GM12878 (cell line): Measurements from ENCODE around the gene CBLN3. TPM values are rescaled to one million over a fixed set of nuclear protein-coding genes. Genes with fewer than 3 reads are reported as not detected.
"Not testable (repeated sequence)": the region's sequence is repeated elsewhere in the genome, so short reads cannot be mapped to it uniquely, and the experiment has no call there.

Experiments used
- ATAC-seq: fragments of 200-7000 bp; cut with Tn5 transposase; 3 replicates; pipeline ENCODE4 v1.9.1; 2020; ENCODE audit warnings: mild to moderate bottlenecking, moderate library complexity
- BruUV-seq: library from RNA; stranded (reverse); fragments of 400-500 nt; replicated peaks from 2 replicates; lab custom pipeline; 2021; lab: Mats Ljungman, UMichigan
- CTCF ChIA-PET: fragments of 300-600 bp; sonication (Branson Sonifier 250); formaldehyde crosslinking; extraction: SDS; loops from one replicate; lab custom pipeline; 2021; ENCODE audit warnings: inconsistent platforms; lab: Yijun Ruan, JAX
- POLR2A ChIA-PET: fragments of 350-600 bp; formaldehyde crosslinking; extraction: SDS; loops from one replicate; lab custom pipeline; 2021; ENCODE audit warnings: inconsistent platforms; lab: Charles Lee
- RAD21 ChIA-PET: fragments of 300-600 bp; sonication (Branson Sonifier 250); formaldehyde crosslinking; loops from one replicate; lab custom pipeline; 2023; ENCODE audit warnings: antibody characterized with exemption; ENCODE audit not compliant: unreplicated experiment; lab: Charles Lee
- SMC1A ChIA-PET: fragments of 300-600 bp; sonication (Branson Sonifier 250); formaldehyde crosslinking; loops from one replicate; lab custom pipeline; 2023; ENCODE audit not compliant: unreplicated experiment, uncharacterized antibody; lab: Charles Lee
- DNase-seq: peaks from one replicate; pipeline ENCODE4 v3.0.0-alpha.2; 2011; ENCODE audit warnings: low read depth, low spot score
- FAIRE-seq: peaks from 3 replicates; lab custom pipeline; 2011; peaks lifted over from hg19 to GRCh38; lab: Jason Lieb, UNC
- H2AFZ ChIP-seq: 2 replicates; pipeline ENCODE4 v1.6.0; 2011; ENCODE audit warnings: low read depth, low read length, control low read depth; ENCODE audit not compliant: control insufficient read depth
- H3K27ac ChIP-seq: 2 replicates; pipeline ENCODE4 v1.5.1; 2011; ENCODE audit warnings: control low read depth; ENCODE audit not compliant: control insufficient read depth, insufficient read depth
- H3K27me3 ChIP-seq, 2 experiments: replicated peaks in 1 of 2; 2 replicates each; pipeline versions ENCODE4 v1.6.0 to v1.6.1; 2011; ENCODE audit warnings: low read length in 1 of 2; ENCODE audit not compliant: control insufficient read depth in 2 of 2, insufficient read depth in 2 of 2
- H3K36me3 ChIP-seq, 2 experiments: 2 replicates each; pipeline ENCODE4 v1.5.1; 2011; ENCODE audit warnings: low read length in 1 of 2; ENCODE audit not compliant: control insufficient read depth in 2 of 2, insufficient read depth in 2 of 2
- H3K4me1 ChIP-seq: 2 replicates; pipeline ENCODE4 v1.6.1; 2011; ENCODE audit warnings: mild to moderate bottlenecking, low read length, moderate library complexity, mixed read lengths; ENCODE audit not compliant: control insufficient read depth, insufficient read depth
- H3K4me2 ChIP-seq: 2 replicates; pipeline ENCODE4 v1.6.0; 2011; ENCODE audit warnings: control low read depth; ENCODE audit not compliant: control insufficient read depth, insufficient read depth
- H3K4me3 ChIP-seq: fragments of 200-600 bp; sonication (generic); 2 replicates; pipeline ENCODE4 v1.5.1; 2016
- H3K79me2 ChIP-seq: 2 replicates; pipeline ENCODE4 v1.6.0; 2011; ENCODE audit warnings: low read length; ENCODE audit not compliant: control insufficient read depth, insufficient read depth
- H3K9ac ChIP-seq: 2 replicates; pipeline ENCODE4 v1.8.0; 2011; ENCODE audit warnings: low read length, control low read depth, mixed read lengths; ENCODE audit not compliant: control insufficient read depth, insufficient read depth
- H3K9me3 ChIP-seq: replicated peaks from 3 replicates; pipeline ENCODE4 v1.5.1; 2011; ENCODE audit warnings: mild to moderate bottlenecking, low read length; ENCODE audit not compliant: control insufficient read depth, insufficient read depth
- H4K20me1 ChIP-seq: 2 replicates; pipeline ENCODE4 v1.6.0; 2011; ENCODE audit not compliant: control insufficient read depth, insufficient read depth
- CHD1 ChIP-seq: IDR thresholded peaks from 2 replicates; pipeline ENCODE4 v1.6.1; 2012; ENCODE audit warnings: low read depth, low read length, improper control_type of control experiment
- E2F8 ChIP-seq: fragments of 450-650 bp; IDR thresholded peaks from 2 replicates; pipeline ENCODE4 v1.6.1; 2018; ENCODE audit warnings: mild to moderate bottlenecking, low read depth, moderate library complexity; ENCODE audit not compliant: partially characterized antibody
- HSF1 ChIP-seq: fragments of 150-350 bp; IDR thresholded peaks from 2 replicates; pipeline ENCODE4 v1.6.1; 2014; ENCODE audit warnings: mild to moderate bottlenecking, low read depth, low read length
- NFIC ChIP-seq: IDR thresholded peaks from 2 replicates; pipeline ENCODE4 v1.6.1; 2012; ENCODE audit warnings: low read depth, mild to moderate bottlenecking, inconsistent platforms, low read length, moderate library complexity
- SPI1 ChIP-seq: IDR thresholded peaks from 2 replicates; pipeline ENCODE4 v1.6.1; 2011; ENCODE audit warnings: low read depth, mild to moderate bottlenecking, low read length, moderate library complexity, borderline replicate concordance; ENCODE audit not compliant: insufficient read depth
- SREBF1 ChIP-seq: IDR thresholded peaks from 2 replicates; pipeline ENCODE4 v1.6.1; 2012; ENCODE audit warnings: mild to moderate bottlenecking, low read length
- WGBS: methylation state at CpG from one replicate; pipeline ENCODE4 v1.1.6; 2016; ENCODE audit warnings: low lambda C conversion rate; ENCODE audit not compliant: insufficient replicate concordance, insufficient coverage; ENCODE audit errors: missing lambda C conversion rate; 5-methylcytosine and 5-hydroxymethylcytosine counted together
- in situ Hi-C: fragments of 300-500 bp; cut with MboI; formaldehyde crosslinking; loops from 9 replicates; pipeline ENCODE4 v1.14.3; 2018; ENCODE audit warnings: mixed read lengths
- intact Hi-C: fragments of 100-400 bp; cut with micrococcal nuclease; formaldehyde crosslinking; loops from one replicate; pipeline ENCODE4 v1.14.2; 2022; ENCODE audit not compliant: unreplicated experiment
- polyA plus RNA-seq, 11 experiments: library from polyadenylated mRNA; depleted of rRNA in 4 of 11; unstranded in 6 of 11; stranded (reverse) in 5 of 11; fragments of >200 nt; fragmentation: Nextera tagmentation in 4 of 11; fragmentation: Illumina TruSeq in 1 of 11; extraction: Ambion mirVana in 4 of 11; extraction: Trizol in 1 of 11; gene quantifications; 1 replicate in 1 of 11; 2 replicates in 10 of 11; pipeline versions ENCODE4 v1.2.1 to v1.2.3, GENCODE V29; 2011 to 2016; ENCODE audit warnings: inconsistent platforms in 2 of 11, missing spikeins in 2 of 11, low read depth in 1 of 11
- total RNA-seq, 4 experiments: library from RNA; depleted of rRNA in 3 of 4; stranded (reverse); fragments of >200 nt in 3 of 4; fragmentation: Illumina TruSeq in 1 of 4; extraction: Trizol in 1 of 4; gene quantifications; 2 replicates each; pipeline versions ENCODE4 v1.2.1 to v1.2.3, GENCODE V29; 2013 to 2021
- TF ChIP-seq, protein P1 (sequence below): IDR thresholded peaks from 2 replicates; pipeline ENCODE4 v1.6.1; 2012; ENCODE audit warnings: mild to moderate bottlenecking, low read depth, low read length

The CBLN3 gene
- total and polyA plus RNA-seq, 10 of the 15 experiments (the other 5 are each of a cell fraction or from before 2014, with no cell fraction given) = 0.16 to 4.9 (median 1.3) TPM

GRCh38 chr14:24388474-24389179, 40.8 kb downstream of the CBLN3 start (continued):
- TF ChIP-seq NFIC (no peak), SREBF1 (no peak), SPI1 (no peak), E2F8 (no peak), CHD1 (no peak), HSF1 (no peak)
- TF ChIP-seq, protein P1, sequence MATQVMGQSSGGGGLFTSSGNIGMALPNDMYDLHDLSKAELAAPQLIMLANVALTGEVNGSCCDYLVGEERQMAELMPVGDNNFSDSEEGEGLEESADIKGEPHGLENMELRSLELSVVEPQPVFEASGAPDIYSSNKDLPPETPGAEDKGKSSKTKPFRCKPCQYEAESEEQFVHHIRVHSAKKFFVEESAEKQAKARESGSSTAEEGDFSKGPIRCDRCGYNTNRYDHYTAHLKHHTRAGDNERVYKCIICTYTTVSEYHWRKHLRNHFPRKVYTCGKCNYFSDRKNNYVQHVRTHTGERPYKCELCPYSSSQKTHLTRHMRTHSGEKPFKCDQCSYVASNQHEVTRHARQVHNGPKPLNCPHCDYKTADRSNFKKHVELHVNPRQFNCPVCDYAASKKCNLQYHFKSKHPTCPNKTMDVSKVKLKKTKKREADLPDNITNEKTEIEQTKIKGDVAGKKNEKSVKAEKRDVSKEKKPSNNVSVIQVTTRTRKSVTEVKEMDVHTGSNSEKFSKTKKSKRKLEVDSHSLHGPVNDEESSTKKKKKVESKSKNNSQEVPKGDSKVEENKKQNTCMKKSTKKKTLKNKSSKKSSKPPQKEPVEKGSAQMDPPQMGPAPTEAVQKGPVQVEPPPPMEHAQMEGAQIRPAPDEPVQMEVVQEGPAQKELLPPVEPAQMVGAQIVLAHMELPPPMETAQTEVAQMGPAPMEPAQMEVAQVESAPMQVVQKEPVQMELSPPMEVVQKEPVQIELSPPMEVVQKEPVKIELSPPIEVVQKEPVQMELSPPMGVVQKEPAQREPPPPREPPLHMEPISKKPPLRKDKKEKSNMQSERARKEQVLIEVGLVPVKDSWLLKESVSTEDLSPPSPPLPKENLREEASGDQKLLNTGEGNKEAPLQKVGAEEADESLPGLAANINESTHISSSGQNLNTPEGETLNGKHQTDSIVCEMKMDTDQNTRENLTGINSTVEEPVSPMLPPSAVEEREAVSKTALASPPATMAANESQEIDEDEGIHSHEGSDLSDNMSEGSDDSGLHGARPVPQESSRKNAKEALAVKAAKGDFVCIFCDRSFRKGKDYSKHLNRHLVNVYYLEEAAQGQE = no peak
- TF ChIP-seq, all 136 proteins: peak for 0

- WGBS = 26% methylated on average over 5 of the region's 5 CpGs
- CTCF ChIA-PET, BruUV-seq, H3K79me2 ChIP-seq, DNase-seq, H3K9me3 ChIP-seq, in situ Hi-C loops, H3K36me3 ChIP-seq, H2AFZ ChIP-seq, SMC1A ChIA-PET, H3K4me2 ChIP-seq, H4K20me1 ChIP-seq, ATAC-seq, H3K4me1 ChIP-seq, intact Hi-C loops, POLR2A ChIA-PET, H3K27ac ChIP-seq, H3K27me3 ChIP-seq, H3K4me3 ChIP-seq, H3K9ac ChIP-seq, FAIRE-seq: not testable (repeated sequence)
- RAD21 ChIA-PET = interaction anchor here (1.4 kb wide), 1 partner anchor 44 kb away, joined by 4 read pairs; no protein-coding TSS in a partner anchor
Measured at GRCh38 chr14:24387579-24387978, 41.9 kb downstream of the CBLN3 start.
